Right forelimb (tissue), 1 donor: Measurements from ENCODE around the gene QPCTL.
"Not testable (repeated sequence)": the region's sequence is repeated elsewhere in the genome, so short reads cannot be mapped to it uniquely, and the experiment has no call there.

Source experiments
- DNase-seq: peaks from one replicate; pipeline ENCODE4 v3.0.0-alpha.2; 2018

The QPCTL gene

GRCh38 chr19:45717983-45718650 lies 25.7 kb downstream of the QPCTL start:
- DNase-seq = peak; percentile 49

GRCh38 chr19:45720065-45720464 lies 27.6 kb downstream of the QPCTL start:
- DNase-seq = not testable (repeated sequence)

- not testable (repeated sequence) for DNase-seq
These were observed 36.2 kb downstream of the QPCTL start for GRCh38 chr19:45728683-45729082.

- no peak for DNase-seq
These were observed 37.4 kb downstream of the QPCTL start for GRCh38 chr19:45729800-45730290.

GRCh38 chr19:45730368-45731288 lies 38.2 kb downstream of the QPCTL start, which contains the start of gene FBXO46:
Gene FBXO46, minus strand, starts transcription at chr19:45730896. Its CDS starts 17,401 bp downstream, at chr19:45713495.
- peak; percentile 96 for DNase-seq

- DNase-seq = no peak
These were observed 40.8 kb downstream of the QPCTL start, which contains the start of gene MEIOSIN for GRCh38 chr19:45733160-45733810. Gene MEIOSIN, plus strand, starts transcription at chr19:45733439. Its CDS starts 1,938 bp downstream, at chr19:45735377.

- DNase-seq = no peak
These were observed 47.3 kb downstream of the QPCTL start for GRCh38 chr19:45739498-45740439.

- no peak for DNase-seq
These were observed 50.5 kb downstream of the QPCTL start for GRCh38 chr19:45742969-45743368.

GRCh38 chr19:45745606-45746005 lies 53.1 kb downstream of the QPCTL start:
- no peak for DNase-seq

GRCh38 chr19:45746866-45747265 lies 54.4 kb downstream of the QPCTL start:
- DNase-seq = no peak

- no peak for DNase-seq
These were observed 55.0 kb downstream of the QPCTL start for GRCh38 chr19:45747513-45747912.

GRCh38 chr19:45751483-45751882 lies 59.0 kb downstream of the QPCTL start:
- DNase-seq = not testable (repeated sequence)

- DNase-seq = no peak
These were observed 60.2 kb downstream of the QPCTL start for GRCh38 chr19:45752639-45753038.

- no peak for DNase-seq
These were observed 61.1 kb downstream of the QPCTL start for GRCh38 chr19:45753548-45753947.
